MM.1S (cell line): ENCODE measurements around the gene PIK3R5.
"Not testable (repeated sequence)": the region's sequence is repeated elsewhere in the genome, so short reads cannot be mapped to it uniquely, and the experiment has no call there.

Source experiments
- DNase-seq: peaks from one replicate; pipeline ENCODE4 v3.0.0-alpha.2; 2015
- H2AFZ ChIP-seq: fragments of 300-600 bp; sonication (generic); 2 replicates; pipeline ENCODE4 v1.6.0; 2016; ENCODE audit warnings: antibody characterized with exemption, low read length
- H3F3A ChIP-seq: fragments of 300-600 bp; sonication (generic); 2 replicates; pipeline ENCODE4 v1.6.1; 2016; ENCODE audit warnings: mild to moderate bottlenecking, antibody characterized with exemption, low read length, moderate library complexity, mixed read lengths; ENCODE audit not compliant: insufficient read depth
- H3K27ac ChIP-seq: fragments of 300-600 bp; sonication (generic); 2 replicates; pipeline ENCODE4 v1.5.1; 2016; ENCODE audit warnings: mild to moderate bottlenecking, low read length
- H3K27me3 ChIP-seq: fragments of 300-600 bp; sonication (generic); replicated peaks from 2 replicates; pipeline ENCODE4 v1.6.0; 2016; ENCODE audit warnings: low read length; ENCODE audit not compliant: insufficient read depth
- H3K36me3 ChIP-seq: fragments of 300-600 bp; sonication (generic); replicated peaks from 2 replicates; pipeline ENCODE4 v1.6.1; 2016; ENCODE audit warnings: mild to moderate bottlenecking, low read length, mixed read lengths; ENCODE audit not compliant: insufficient read depth
- H3K4me1 ChIP-seq: fragments of 300-600 bp; sonication (generic); 2 replicates; pipeline ENCODE4 v1.6.1; 2016; ENCODE audit warnings: low read length, mixed read lengths
- H3K4me2 ChIP-seq: fragments of 300-600 bp; sonication (generic); 2 replicates; pipeline ENCODE4 v1.6.0; 2016; ENCODE audit warnings: low read depth, low read length
- H3K4me3 ChIP-seq: fragments of 300-600 bp; sonication (generic); 2 replicates; pipeline ENCODE4 v1.5.1; 2016; ENCODE audit warnings: low read length, mixed read lengths
- H3K79me2 ChIP-seq: fragments of 300-600 bp; sonication (generic); 2 replicates; pipeline ENCODE4 v1.6.1; 2016; ENCODE audit warnings: mixed run types, low read length, mixed read lengths
- H3K9ac ChIP-seq: fragments of 300-600 bp; sonication (generic); 2 replicates; pipeline ENCODE4 v1.6.1; 2016; ENCODE audit warnings: low read length, mixed read lengths
- H3K9me2 ChIP-seq: fragments of 300-600 bp; sonication (generic); replicated peaks from 2 replicates; pipeline ENCODE4 v1.6.1; 2016; ENCODE audit warnings: mild to moderate bottlenecking, low read length, mixed read lengths; ENCODE audit not compliant: insufficient read depth
- H3K9me3 ChIP-seq: fragments of 300-600 bp; sonication (generic); replicated peaks from 2 replicates; pipeline ENCODE4 v1.6.1; 2016; ENCODE audit warnings: mild to moderate bottlenecking, low read length, mixed read lengths; ENCODE audit not compliant: insufficient read depth
- H4K20me1 ChIP-seq: fragments of 300-600 bp; sonication (generic); 2 replicates; pipeline ENCODE4 v1.6.1; 2016; ENCODE audit warnings: mild to moderate bottlenecking, low read length, moderate library complexity, mixed read lengths; ENCODE audit not compliant: insufficient read depth
- CTCF ChIP-seq: fragments of 300-600 bp; sonication (generic); IDR thresholded peaks from 2 replicates; pipeline ENCODE4 v1.5.1; 2016; ENCODE audit warnings: antibody characterized with exemption, low read length, mixed read lengths
- EZH2 ChIP-seq: fragments of 300-600 bp; sonication (generic); optimal IDR thresholded peaks from 2 replicates; pipeline ENCODE3; 2017; ENCODE audit warnings: low read depth, mild to moderate bottlenecking, antibody characterized with exemption, low read length, mixed read lengths
- EZH2phosphoT487 ChIP-seq: fragments of 300-600 bp; sonication (generic); IDR thresholded peaks from 2 replicates; pipeline ENCODE4 v1.6.1; 2018; ENCODE audit warnings: antibody characterized with exemption, low read length

PIK3R5 gene

GRCh38 chr17:8885967-8886684, 79.4 kb downstream of the PIK3R5 start:
- no peaks in the 10 kb centered on the region for H3K36me3 ChIP-seq
- no peak overlapping the region for H3K27ac ChIP-seq
- H2AFZ ChIP-seq, result no peak overlapping the region
- no peaks in the 10 kb centered on the region for H3K79me2 ChIP-seq
- H3K4me3 ChIP-seq, result no peak overlapping the region
- H3K4me1 ChIP-seq, result no peaks in the 10 kb centered on the region
- H3F3A ChIP-seq, result no peaks in the 10 kb centered on the region
- peaks cover 10% of the 10 kb centered on the region for H3K27me3 ChIP-seq
- TF ChIP-seq EZH2 (no peak), CTCF (no peak), EZH2phosphoT487 (no peak)
- H3K9me3 ChIP-seq, result no peaks in the 10 kb centered on the region
- H4K20me1 ChIP-seq, result no peaks in the 10 kb centered on the region
- DNase-seq, result no peak
- no peaks in the 10 kb centered on the region for H3K9me2 ChIP-seq
- no peak overlapping the region for H3K4me2 ChIP-seq
- no peak overlapping the region for H3K9ac ChIP-seq

- not testable (repeated sequence) for DNase-seq, H3K9me3 ChIP-seq, H3K36me3 ChIP-seq, H2AFZ ChIP-seq, H3K27ac ChIP-seq, H3K9ac ChIP-seq, H3K79me2 ChIP-seq, H3F3A ChIP-seq, H3K9me2 ChIP-seq, H3K4me3 ChIP-seq, H3K4me2 ChIP-seq, H3K4me1 ChIP-seq, H4K20me1 ChIP-seq
- peaks cover 11% of the 10 kb centered on the region for H3K27me3 ChIP-seq
These were observed 80.1 kb downstream of the PIK3R5 start for GRCh38 chr17:8885163-8885966.

- Histone ChIP-seq H3F3A (no peaks in the 10 kb centered on the region), H3K4me3 (no peak overlapping the region), H3K4me2 (no peak overlapping the region), H3K9me2 (no peaks in the 10 kb centered on the region), H4K20me1 (no peaks in the 10 kb centered on the region), H3K4me1 (no peaks in the 10 kb centered on the region), H3K79me2 (no peaks in the 10 kb centered on the region), H3K27me3 (peaks cover 17% of the 10 kb centered on the region), H3K36me3 (no peaks in the 10 kb centered on the region), H3K9me3 (no peaks in the 10 kb centered on the region), H3K9ac (no peak overlapping the region), H2AFZ (no peak overlapping the region), H3K27ac (no peak overlapping the region)
- no peak for DNase-seq
- TF ChIP-seq EZH2phosphoT487 (no peak), CTCF (no peak), EZH2 (no peak)
These were observed 81.0 kb downstream of the PIK3R5 start for GRCh38 chr17:8884336-8884990.
